Measurements from ENCODE around the gene RASAL1. TPM values are rescaled to one million over a fixed set of nuclear protein-coding genes. Genes with fewer than 3 reads are reported as not detected.

The RASAL1 gene
- total RNA-seq, 1 experiment from 2014 or later = 8.1 TPM

DNA sequence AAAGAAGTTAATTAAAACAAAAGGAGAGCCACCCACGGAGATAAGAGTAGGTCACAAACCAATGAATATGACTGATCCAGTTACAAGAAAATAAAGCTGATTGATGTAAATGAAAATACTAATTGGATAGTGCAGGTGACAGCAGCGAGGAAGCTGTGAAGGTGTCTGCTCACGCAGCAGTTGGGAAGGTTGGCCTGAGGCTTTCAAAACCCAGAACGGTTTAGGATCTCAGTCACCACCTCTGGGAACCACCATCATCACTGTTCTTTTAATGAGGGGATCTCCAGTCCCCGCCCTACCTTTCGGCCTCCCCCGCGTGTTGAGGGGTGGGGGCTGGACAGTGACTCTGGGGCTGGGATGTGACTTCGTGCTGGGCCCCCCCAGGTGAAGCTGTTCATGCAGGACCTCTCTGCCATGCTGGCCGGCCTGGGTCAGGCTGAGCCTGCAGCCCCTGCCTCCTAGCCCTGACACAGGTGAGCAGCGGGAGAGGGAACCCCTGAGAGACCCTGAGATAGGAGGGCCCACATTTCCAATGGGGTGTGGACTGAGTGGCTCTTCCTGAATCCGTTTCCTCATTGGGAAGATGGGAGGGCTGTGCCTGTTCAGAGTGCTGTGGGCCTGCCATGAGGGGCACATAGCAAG is 21.8 kb upstream of the RASAL1 start (continued):
- TF ChIP-seq ZNF138 (CRISPR knock-in tag; conservative IDR thresholded peaks at IDR 0.05) = no peak
- no peak for TF ChIP-seq KAT7 (CRISPR knock-in tag; IDR thresholded peaks at IDR 0.05; ENCODE audit: borderline replicate concordance)

DNA sequence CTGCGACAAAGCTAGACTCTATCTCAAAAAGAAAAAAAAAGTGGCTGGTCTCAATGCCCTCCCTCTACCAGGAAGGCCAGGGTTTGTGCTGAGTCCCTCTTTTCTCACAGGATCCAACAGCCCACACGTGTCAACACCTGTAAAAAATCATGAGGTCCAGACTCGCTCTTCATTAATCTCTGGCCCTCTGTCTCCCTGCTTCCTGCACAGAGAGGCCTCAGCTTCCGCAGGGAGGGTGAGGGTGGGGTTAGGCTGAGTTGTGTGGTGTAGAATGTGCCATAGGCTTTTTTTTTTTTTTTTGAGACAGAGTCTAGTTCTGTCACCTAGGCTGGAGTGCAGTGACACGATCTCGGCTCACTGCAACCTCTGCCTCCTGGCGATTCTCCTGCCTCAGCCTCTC is 20.1 kb upstream of the RASAL1 start:
- ChIA-PET POLR2A (no interaction called here), CTCF (interaction anchor here (0.6 to 7.3 kb wide), 5 partner anchors 11 to 67 kb away, joined by 3 to 181 read pairs (median 13); partner anchors contain the start of gene RASAL1)
- TF ChIP-seq, protein P1, sequence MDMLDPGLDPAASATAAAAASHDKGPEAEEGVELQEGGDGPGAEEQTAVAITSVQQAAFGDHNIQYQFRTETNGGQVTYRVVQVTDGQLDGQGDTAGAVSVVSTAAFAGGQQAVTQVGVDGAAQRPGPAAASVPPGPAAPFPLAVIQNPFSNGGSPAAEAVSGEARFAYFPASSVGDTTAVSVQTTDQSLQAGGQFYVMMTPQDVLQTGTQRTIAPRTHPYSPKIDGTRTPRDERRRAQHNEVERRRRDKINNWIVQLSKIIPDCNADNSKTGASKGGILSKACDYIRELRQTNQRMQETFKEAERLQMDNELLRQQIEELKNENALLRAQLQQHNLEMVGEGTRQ (CRISPR knock-in tag; IDR thresholded peaks at IDR 0.05) = no peak
- TF ChIP-seq, protein P2, sequence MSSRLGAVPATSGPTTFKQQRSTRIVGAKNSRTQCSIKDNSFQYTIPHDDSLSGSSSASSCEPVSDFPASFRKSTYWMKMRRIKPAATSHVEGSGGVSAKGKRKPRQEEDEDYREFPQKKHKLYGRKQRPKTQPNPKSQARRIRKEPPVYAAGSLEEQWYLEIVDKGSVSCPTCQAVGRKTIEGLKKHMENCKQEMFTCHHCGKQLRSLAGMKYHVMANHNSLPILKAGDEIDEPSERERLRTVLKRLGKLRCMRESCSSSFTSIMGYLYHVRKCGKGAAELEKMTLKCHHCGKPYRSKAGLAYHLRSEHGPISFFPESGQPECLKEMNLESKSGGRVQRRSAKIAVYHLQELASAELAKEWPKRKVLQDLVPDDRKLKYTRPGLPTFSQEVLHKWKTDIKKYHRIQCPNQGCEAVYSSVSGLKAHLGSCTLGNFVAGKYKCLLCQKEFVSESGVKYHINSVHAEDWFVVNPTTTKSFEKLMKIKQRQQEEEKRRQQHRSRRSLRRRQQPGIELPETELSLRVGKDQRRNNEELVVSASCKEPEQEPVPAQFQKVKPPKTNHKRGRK (CRISPR knock-in tag; IDR thresholded peaks at IDR 0.05; ENCODE audit: borderline replicate concordance) = no peak
- TF ChIP-seq FOXP1 (CRISPR knock-in tag; IDR thresholded peaks at IDR 0.05; ENCODE audit: borderline replicate concordance) (no peak), HMGA2 (CRISPR knock-in tag; IDR thresholded peaks at IDR 0.05) (no peak), ELF4 (CRISPR knock-in tag; IDR thresholded peaks at IDR 0.05; ENCODE audit: low read depth) (no peak), NFYB (CRISPR knock-in tag; conservative IDR thresholded peaks at IDR 0.05; ENCODE audit: low read depth) (no peak), IRF2 (CRISPR knock-in tag; IDR thresholded peaks at IDR 0.05; ENCODE audit: borderline replicate concordance, low read depth) (no peak), KAT7 (CRISPR knock-in tag; IDR thresholded peaks at IDR 0.05; ENCODE audit: borderline replicate concordance) (no peak), ZNF396 (CRISPR knock-in tag; IDR thresholded peaks at IDR 0.05; ENCODE audit: borderline replicate concordance) (no peak), GRHL2 (CRISPR knock-in tag; IDR thresholded peaks at IDR 0.05; ENCODE audit: insufficient replicate concordance, severe bottlenecking) (no peak), NFE2L1 (CRISPR knock-in tag; IDR thresholded peaks at IDR 0.05) (no peak), OVOL2 (CRISPR knock-in tag; IDR thresholded peaks at IDR 0.05; ENCODE audit: borderline replicate concordance) (no peak), RORB (CRISPR knock-in tag; IDR thresholded peaks at IDR 0.05) (no peak)
- TF ChIP-seq, protein P3, sequence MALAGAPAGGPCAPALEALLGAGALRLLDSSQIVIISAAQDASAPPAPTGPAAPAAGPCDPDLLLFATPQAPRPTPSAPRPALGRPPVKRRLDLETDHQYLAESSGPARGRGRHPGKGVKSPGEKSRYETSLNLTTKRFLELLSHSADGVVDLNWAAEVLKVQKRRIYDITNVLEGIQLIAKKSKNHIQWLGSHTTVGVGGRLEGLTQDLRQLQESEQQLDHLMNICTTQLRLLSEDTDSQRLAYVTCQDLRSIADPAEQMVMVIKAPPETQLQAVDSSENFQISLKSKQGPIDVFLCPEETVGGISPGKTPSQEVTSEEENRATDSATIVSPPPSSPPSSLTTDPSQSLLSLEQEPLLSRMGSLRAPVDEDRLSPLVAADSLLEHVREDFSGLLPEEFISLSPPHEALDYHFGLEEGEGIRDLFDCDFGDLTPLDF (CRISPR knock-in tag; IDR thresholded peaks at IDR 0.05) = no peak
- TF ChIP-seq, protein P4, sequence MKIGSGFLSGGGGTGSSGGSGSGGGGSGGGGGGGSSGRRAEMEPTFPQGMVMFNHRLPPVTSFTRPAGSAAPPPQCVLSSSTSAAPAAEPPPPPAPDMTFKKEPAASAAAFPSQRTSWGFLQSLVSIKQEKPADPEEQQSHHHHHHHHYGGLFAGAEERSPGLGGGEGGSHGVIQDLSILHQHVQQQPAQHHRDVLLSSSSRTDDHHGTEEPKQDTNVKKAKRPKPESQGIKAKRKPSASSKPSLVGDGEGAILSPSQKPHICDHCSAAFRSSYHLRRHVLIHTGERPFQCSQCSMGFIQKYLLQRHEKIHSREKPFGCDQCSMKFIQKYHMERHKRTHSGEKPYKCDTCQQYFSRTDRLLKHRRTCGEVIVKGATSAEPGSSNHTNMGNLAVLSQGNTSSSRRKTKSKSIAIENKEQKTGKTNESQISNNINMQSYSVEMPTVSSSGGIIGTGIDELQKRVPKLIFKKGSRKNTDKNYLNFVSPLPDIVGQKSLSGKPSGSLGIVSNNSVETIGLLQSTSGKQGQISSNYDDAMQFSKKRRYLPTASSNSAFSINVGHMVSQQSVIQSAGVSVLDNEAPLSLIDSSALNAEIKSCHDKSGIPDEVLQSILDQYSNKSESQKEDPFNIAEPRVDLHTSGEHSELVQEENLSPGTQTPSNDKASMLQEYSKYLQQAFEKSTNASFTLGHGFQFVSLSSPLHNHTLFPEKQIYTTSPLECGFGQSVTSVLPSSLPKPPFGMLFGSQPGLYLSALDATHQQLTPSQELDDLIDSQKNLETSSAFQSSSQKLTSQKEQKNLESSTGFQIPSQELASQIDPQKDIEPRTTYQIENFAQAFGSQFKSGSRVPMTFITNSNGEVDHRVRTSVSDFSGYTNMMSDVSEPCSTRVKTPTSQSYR (CRISPR knock-in tag; IDR thresholded peaks at IDR 0.05) = no peak
- TF ChIP-seq, protein P5, sequence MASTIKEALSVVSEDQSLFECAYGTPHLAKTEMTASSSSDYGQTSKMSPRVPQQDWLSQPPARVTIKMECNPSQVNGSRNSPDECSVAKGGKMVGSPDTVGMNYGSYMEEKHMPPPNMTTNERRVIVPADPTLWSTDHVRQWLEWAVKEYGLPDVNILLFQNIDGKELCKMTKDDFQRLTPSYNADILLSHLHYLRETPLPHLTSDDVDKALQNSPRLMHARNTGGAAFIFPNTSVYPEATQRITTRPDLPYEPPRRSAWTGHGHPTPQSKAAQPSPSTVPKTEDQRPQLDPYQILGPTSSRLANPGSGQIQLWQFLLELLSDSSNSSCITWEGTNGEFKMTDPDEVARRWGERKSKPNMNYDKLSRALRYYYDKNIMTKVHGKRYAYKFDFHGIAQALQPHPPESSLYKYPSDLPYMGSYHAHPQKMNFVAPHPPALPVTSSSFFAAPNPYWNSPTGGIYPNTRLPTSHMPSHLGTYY (CRISPR knock-in tag; IDR thresholded peaks at IDR 0.05) = no peak
- TF ChIP-seq, protein P6, sequence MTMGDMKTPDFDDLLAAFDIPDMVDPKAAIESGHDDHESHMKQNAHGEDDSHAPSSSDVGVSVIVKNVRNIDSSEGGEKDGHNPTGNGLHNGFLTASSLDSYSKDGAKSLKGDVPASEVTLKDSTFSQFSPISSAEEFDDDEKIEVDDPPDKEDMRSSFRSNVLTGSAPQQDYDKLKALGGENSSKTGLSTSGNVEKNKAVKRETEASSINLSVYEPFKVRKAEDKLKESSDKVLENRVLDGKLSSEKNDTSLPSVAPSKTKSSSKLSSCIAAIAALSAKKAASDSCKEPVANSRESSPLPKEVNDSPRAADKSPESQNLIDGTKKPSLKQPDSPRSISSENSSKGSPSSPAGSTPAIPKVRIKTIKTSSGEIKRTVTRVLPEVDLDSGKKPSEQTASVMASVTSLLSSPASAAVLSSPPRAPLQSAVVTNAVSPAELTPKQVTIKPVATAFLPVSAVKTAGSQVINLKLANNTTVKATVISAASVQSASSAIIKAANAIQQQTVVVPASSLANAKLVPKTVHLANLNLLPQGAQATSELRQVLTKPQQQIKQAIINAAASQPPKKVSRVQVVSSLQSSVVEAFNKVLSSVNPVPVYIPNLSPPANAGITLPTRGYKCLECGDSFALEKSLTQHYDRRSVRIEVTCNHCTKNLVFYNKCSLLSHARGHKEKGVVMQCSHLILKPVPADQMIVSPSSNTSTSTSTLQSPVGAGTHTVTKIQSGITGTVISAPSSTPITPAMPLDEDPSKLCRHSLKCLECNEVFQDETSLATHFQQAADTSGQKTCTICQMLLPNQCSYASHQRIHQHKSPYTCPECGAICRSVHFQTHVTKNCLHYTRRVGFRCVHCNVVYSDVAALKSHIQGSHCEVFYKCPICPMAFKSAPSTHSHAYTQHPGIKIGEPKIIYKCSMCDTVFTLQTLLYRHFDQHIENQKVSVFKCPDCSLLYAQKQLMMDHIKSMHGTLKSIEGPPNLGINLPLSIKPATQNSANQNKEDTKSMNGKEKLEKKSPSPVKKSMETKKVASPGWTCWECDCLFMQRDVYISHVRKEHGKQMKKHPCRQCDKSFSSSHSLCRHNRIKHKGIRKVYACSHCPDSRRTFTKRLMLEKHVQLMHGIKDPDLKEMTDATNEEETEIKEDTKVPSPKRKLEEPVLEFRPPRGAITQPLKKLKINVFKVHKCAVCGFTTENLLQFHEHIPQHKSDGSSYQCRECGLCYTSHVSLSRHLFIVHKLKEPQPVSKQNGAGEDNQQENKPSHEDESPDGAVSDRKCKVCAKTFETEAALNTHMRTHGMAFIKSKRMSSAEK (CRISPR knock-in tag; IDR thresholded peaks at IDR 0.05; ENCODE audit: borderline replicate concordance) = no peak
- H3K9me3 Mint-ChIP-seq = no peaks in the 10 kb centered on the region
- H3K27ac Mint-ChIP-seq = no peak overlapping the region
- H3K4me1 Mint-ChIP-seq = peaks cover 13% of the 10 kb centered on the region
- DNase-seq (ENCODE audit: low spot score) (no peak), ATAC-seq (no peak)
- H3K27me3 Mint-ChIP-seq (ENCODE audit: low read depth) = peaks cover 47% of the 10 kb centered on the region
- no peak overlapping the region for H3K4me3 Mint-ChIP-seq
- peaks cover 16% of the 10 kb centered on the region for H3K36me3 Mint-ChIP-seq
